PC-9 (cell line): ENCODE measurements around the gene RALGPS1. TPM values are rescaled to one million over a fixed set of nuclear protein-coding genes. Genes with fewer than 3 reads are reported as not detected.

ENCODE experiments used
- BruUV-seq: library from RNA; stranded (reverse); fragments of 400-500 nt; replicated peaks from 2 replicates; lab custom pipeline; 2021; lab: Mats Ljungman, UMichigan
- CTCF ChIA-PET: fragments of 300-600 bp; sonication (Branson Sonifier 250); formaldehyde crosslinking; loops from one replicate; lab custom pipeline; 2022; ENCODE audit warnings: antibody characterized with exemption; lab: Charles Lee
- POLR2A ChIA-PET: fragments of 300-600 bp; sonication (Branson Sonifier 250); formaldehyde crosslinking; loops from one replicate; lab custom pipeline; 2022; ENCODE audit warnings: antibody characterized with exemption; ENCODE audit not compliant: unreplicated experiment; lab: Charles Lee
- DNase-seq, 2 experiments: peaks; one replicate each; pipeline versions ENCODE4 v3.0.0 to v3.0.0-alpha.2; 2015 to 2022; ENCODE audit warnings: mixed read lengths in 1 of 2
- H2AFZ ChIP-seq: fragments of 200-600 bp; sonication (generic); 2 replicates; pipeline ENCODE4 v1.8.1; 2017; ENCODE audit warnings: antibody characterized with exemption
- H3F3A ChIP-seq: fragments of 200-600 bp; sonication (generic); 2 replicates; pipeline ENCODE4 v1.8.1; 2017; ENCODE audit warnings: antibody characterized with exemption, mild to moderate bottlenecking, low read depth; ENCODE audit not compliant: insufficient read depth
- H3K27ac ChIP-seq: fragments of 200-600 bp; sonication (generic); 2 replicates; pipeline ENCODE4 v1.6.1; 2016; ENCODE audit warnings: mixed run types
- H3K27me3 ChIP-seq: fragments of 200-600 bp; sonication (generic); 2 replicates; pipeline ENCODE4 v1.6.1; 2016; ENCODE audit warnings: low read depth, mixed run types; ENCODE audit not compliant: insufficient read depth
- H3K36me3 ChIP-seq: fragments of 200-600 bp; sonication (generic); 2 replicates; pipeline ENCODE4 v1.6.1; 2016; ENCODE audit warnings: low read depth, mixed run types
- H3K4me1 ChIP-seq: fragments of 200-600 bp; sonication (generic); replicated peaks from 2 replicates; pipeline ENCODE4 v1.6.1; 2016; ENCODE audit warnings: mixed run types; ENCODE audit not compliant: insufficient read depth
- H3K4me2 ChIP-seq: fragments of 200-600 bp; sonication (generic); 2 replicates; pipeline ENCODE4 v1.6.1; 2017; ENCODE audit warnings: mixed run types
- H3K4me3 ChIP-seq: fragments of 200-600 bp; sonication (generic); 2 replicates; pipeline ENCODE4 v1.6.1; 2016; ENCODE audit warnings: mixed run types
- H3K79me2 ChIP-seq: fragments of 200-600 bp; sonication (generic); 2 replicates; pipeline ENCODE4 v1.6.1; 2017; ENCODE audit warnings: low read depth, mixed run types
- H3K9me2 ChIP-seq: fragments of 200-600 bp; sonication (generic); 2 replicates; pipeline ENCODE4 v1.8.1; 2017; ENCODE audit warnings: mild to moderate bottlenecking; ENCODE audit not compliant: insufficient read depth
- H3K9me3 ChIP-seq: fragments of 200-600 bp; sonication (generic); 2 replicates; pipeline ENCODE4 v1.8.1; 2016; ENCODE audit warnings: low read depth; ENCODE audit not compliant: insufficient read depth
- H4K20me1 ChIP-seq: fragments of 200-600 bp; sonication (generic); 2 replicates; pipeline ENCODE4 v1.8.1; 2017; ENCODE audit not compliant: insufficient read depth
- CTCF ChIP-seq: fragments of 200-600 bp; sonication (generic); conservative IDR thresholded peaks from 2 replicates; pipeline ENCODE4 v1.6.1; 2017; ENCODE audit warnings: mixed run types, antibody characterized with exemption, mild to moderate bottlenecking, moderate library complexity
- EZH2 ChIP-seq: fragments of 200-600 bp; sonication (generic); IDR thresholded peaks from 2 replicates; pipeline ENCODE4 v1.8.0; 2017; ENCODE audit warnings: antibody characterized with exemption, low read depth
- intact Hi-C: fragments of 100-400 bp; cut with micrococcal nuclease; formaldehyde crosslinking; loops from one replicate; pipeline ENCODE4 v1.10.0; 2022; ENCODE audit not compliant: unreplicated experiment
- total RNA-seq: library from RNA; stranded (reverse); gene quantifications from 2 replicates; pipeline ENCODE4 v1.2.3, GENCODE V29; 2021

Gene RALGPS1
- total RNA-seq, 1 experiment from 2014 or later, result 23.3 TPM

GRCh38 chr9:127154390-127155191, 240.0 kb downstream of the RALGPS1 start:
- no peak overlapping the region for H2AFZ ChIP-seq
- H3K79me2 ChIP-seq, result no peaks in the 10 kb centered on the region
- no peak overlapping the region for H3K4me2 ChIP-seq
- peaks cover 4% of the 10 kb centered on the region; the same call in 1 of the 2 replicates for H3F3A ChIP-seq
- no peaks in the 10 kb centered on the region for H3K36me3 ChIP-seq
- intact Hi-C loops, result no loop called here
- no peak overlapping the region for H3K4me3 ChIP-seq
- ChIA-PET CTCF (no interaction called here), POLR2A (no interaction called here)
- H3K9me2 ChIP-seq, result no peaks in the 10 kb centered on the region
- TF ChIP-seq CTCF (no peak), EZH2 (no peak)
- H3K27ac ChIP-seq, result no peak overlapping the region
- no peaks in the 10 kb centered on the region for H3K27me3 ChIP-seq
- no peaks in the 10 kb centered on the region for H3K9me3 ChIP-seq
- DNase-seq, result no peak
- no TSS peak for BruUV-seq
- H3K4me1 ChIP-seq, result no peaks in the 10 kb centered on the region
- H4K20me1 ChIP-seq, result no peaks in the 10 kb centered on the region

- no peak for DNase-seq
- Histone ChIP-seq H3F3A (peaks cover 4% of the 10 kb centered on the region; the same call in 1 of the 2 replicates), H3K27me3 (no peaks in the 10 kb centered on the region), H2AFZ (no peak overlapping the region), H3K27ac (no peak overlapping the region), H3K9me3 (no peaks in the 10 kb centered on the region), H4K20me1 (no peaks in the 10 kb centered on the region), H3K4me1 (no peaks in the 10 kb centered on the region), H3K79me2 (no peaks in the 10 kb centered on the region), H3K4me2 (no peak overlapping the region), H3K9me2 (no peaks in the 10 kb centered on the region), H3K36me3 (no peaks in the 10 kb centered on the region), H3K4me3 (no peak overlapping the region)
- TF ChIP-seq CTCF (no peak), EZH2 (no peak)
- POLR2A ChIA-PET, result no interaction called here
- no TSS peak for BruUV-seq
- CTCF ChIA-PET, result interaction anchor here (0.6 to 0.7 kb wide), 2 partner anchors 40 to 169 kb away, joined by 3 to 8 read pairs; no protein-coding TSS in a partner anchor
- intact Hi-C loops, result no loop called here
Measured at GRCh38 chr9:127155314-127155960, 240.9 kb downstream of the RALGPS1 start.

- no peak for TF ChIP-seq CTCF
- H3F3A ChIP-seq, result peaks cover 4% of the 10 kb centered on the region; the same call in 1 of the 2 replicates
- H4K20me1 ChIP-seq, result no peaks in the 10 kb centered on the region
- CTCF ChIA-PET, result no interaction called here
- no peaks in the 10 kb centered on the region for H3K36me3 ChIP-seq
- POLR2A ChIA-PET, result no interaction called here
- DNase-seq, result no peak
- H2AFZ ChIP-seq, result no peak overlapping the region
- no peak overlapping the region for H3K27ac ChIP-seq
- no peaks in the 10 kb centered on the region for H3K79me2 ChIP-seq
- no peak overlapping the region for H3K4me2 ChIP-seq
- 0 out of 2 replicates have a peak, but pooled peaks cover 5% of the 10 kb centered on the region for H3K4me1 ChIP-seq
- H3K9me2 ChIP-seq, result no peaks in the 10 kb centered on the region
- H3K4me3 ChIP-seq, result no peak overlapping the region
- no peaks in the 10 kb centered on the region for H3K27me3 ChIP-seq
- no peaks in the 10 kb centered on the region for H3K9me3 ChIP-seq
- no TSS peak for BruUV-seq
- intact Hi-C loops, result no loop called here
Measured at GRCh38 chr9:127158786-127159324, 244.3 kb downstream of the RALGPS1 start.
